Activated CD8-positive, alpha-beta memory T cell treated with anti-CD3 and anti-CD28 coated beads for 36 hours (primary cell): ENCODE data around the gene TPSB2. TPM values are rescaled to one million over a fixed set of nuclear protein-coding genes. Genes with fewer than 3 reads are reported as not detected.

ENCODE experiments used
- CTCF ChIA-PET: fragments of 350-600 bp; sonication (Branson Sonifier 250); formaldehyde crosslinking; loops from one replicate; lab custom pipeline; 2021; ENCODE audit warnings: antibody characterized with exemption; lab: Charles Lee
- POLR2A ChIA-PET: fragments of 350-600 bp; sonication (Branson Sonifier 250); formaldehyde crosslinking; loops from one replicate; lab custom pipeline; 2021; ENCODE audit warnings: antibody characterized with exemption; lab: Charles Lee
- total RNA-seq, 2 experiments: library from RNA; stranded (reverse); gene quantifications; one replicate each; pipeline ENCODE4 v1.2.3, GENCODE V29; 2021

Gene TPSB2
- total RNA-seq, 2 experiments from 2014 or later: not detected

GRCh38 chr16:1222553-1223354, 7.2 kb downstream of the TPSB2 start:
- CTCF ChIA-PET: no interaction called here
- POLR2A ChIA-PET: no interaction called here

- POLR2A ChIA-PET: no interaction called here
- CTCF ChIA-PET: no interaction called here
Observed at GRCh38 chr16:1221628-1222552, 8.1 kb downstream of the TPSB2 start.

- ChIA-PET POLR2A (no interaction called here), CTCF (no interaction called here)
Observed at GRCh38 chr16:1220841-1221627, 8.9 kb downstream of the TPSB2 start.

- CTCF ChIA-PET: no interaction called here
- POLR2A ChIA-PET: no interaction called here
Observed at GRCh38 chr16:1220098-1220728, 9.8 kb downstream of the TPSB2 start.

GRCh38 chr16:1218930-1219611, 10.9 kb downstream of the TPSB2 start:
- ChIA-PET POLR2A (no interaction called here), CTCF (no interaction called here)

GRCh38 chr16:1218061-1218929, 11.7 kb downstream of the TPSB2 start:
- ChIA-PET POLR2A (no interaction called here), CTCF (no interaction called here)

- ChIA-PET POLR2A (no interaction called here), CTCF (no interaction called here)
Observed at GRCh38 chr16:1217526-1217925, 12.5 kb downstream of the TPSB2 start.

GRCh38 chr16:1216681-1217400, 13.1 kb downstream of the TPSB2 start:
- ChIA-PET POLR2A (no interaction called here), CTCF (no interaction called here)

- CTCF ChIA-PET: no interaction called here
- POLR2A ChIA-PET: no interaction called here
Observed at GRCh38 chr16:1216296-1216619, 13.7 kb downstream of the TPSB2 start.

- CTCF ChIA-PET: no interaction called here
- POLR2A ChIA-PET: no interaction called here
Observed at GRCh38 chr16:1215574-1216295, 14.2 kb downstream of the TPSB2 start.

- ChIA-PET POLR2A (no interaction called here), CTCF (no interaction called here)
Observed at GRCh38 chr16:1214719-1215118, 15.3 kb downstream of the TPSB2 start.

- POLR2A ChIA-PET: no interaction called here
- CTCF ChIA-PET: no interaction called here
Observed at GRCh38 chr16:1213796-1214372, 16.1 kb downstream of the TPSB2 start.

GRCh38 chr16:1213231-1213630, 16.8 kb downstream of the TPSB2 start:
- ChIA-PET CTCF (no interaction called here), POLR2A (no interaction called here)

GRCh38 chr16:1212616-1213194, 17.3 kb downstream of the TPSB2 start:
- ChIA-PET CTCF (no interaction called here), POLR2A (no interaction called here)

GRCh38 chr16:1211451-1212268, 18.3 kb downstream of the TPSB2 start:
- ChIA-PET CTCF (no interaction called here), POLR2A (no interaction called here)
